NCI-H2029 (cell line): ENCODE results near the gene LDB1.
A peak's percentile ranks its signal among the peaks of the same experiment; 100 is the strongest.

ENCODE experiments used
- DNase-seq: peaks from one replicate; lab custom pipeline; 2025; lab: John Stamatoyannopoulos, UW

The LDB1 gene

GRCh38 chr10:102113261-102113955, 6.8 kb downstream of the LDB1 start:
- DNase-seq, result no peak

- DNase-seq, result no peak
Observed at GRCh38 chr10:102112210-102112817, 7.9 kb downstream of the LDB1 start.

GRCh38 chr10:102111276-102111675, 8.9 kb downstream of the LDB1 start:
- no peak for DNase-seq

- no peak for DNase-seq
Observed at GRCh38 chr10:102109166-102110116, 10.7 kb downstream of the LDB1 start.

- no peak for DNase-seq
Observed at GRCh38 chr10:102106998-102107397, 13.2 kb downstream of the LDB1 start.

GRCh38 chr10:102102421-102102820, 17.7 kb downstream of the LDB1 start:
- no peak for DNase-seq

- no peak for DNase-seq
Observed at GRCh38 chr10:102101152-102101551, 19.0 kb downstream of the LDB1 start.

- no peak for DNase-seq
Observed at GRCh38 chr10:102096449-102096848, 23.7 kb downstream of the LDB1 start.

GRCh38 chr10:102090772-102091171, 29.4 kb downstream of the LDB1 start:
- no peak for DNase-seq

GRCh38 chr10:102086196-102086595, 34.0 kb downstream of the LDB1 start:
- no peak for DNase-seq

- no peak for DNase-seq
Observed at GRCh38 chr10:102085336-102085735, 34.8 kb downstream of the LDB1 start.

GRCh38 chr10:102083541-102083940, 36.6 kb downstream of the LDB1 start:
- no peak for DNase-seq

GRCh38 chr10:102072673-102073527, 47.3 kb downstream of the LDB1 start:
- peak; percentile 50 for DNase-seq

GRCh38 chr10:102069071-102069470, 51.1 kb downstream of the LDB1 start:
- DNase-seq, result no peak

GRCh38 chr10:102068216-102068615, 52.0 kb downstream of the LDB1 start:
- peak; percentile 22 for DNase-seq

GRCh38 chr10:102067091-102067916, 52.9 kb downstream of the LDB1 start:
- no peak for DNase-seq

- DNase-seq, result no peak
Observed at GRCh38 chr10:102066399-102067088, 53.6 kb downstream of the LDB1 start.

- no peak for DNase-seq
Observed at GRCh38 chr10:102065561-102066398, 54.4 kb downstream of the LDB1 start.

- DNase-seq, result peak; percentile 59
Observed at GRCh38 chr10:102064868-102065560, 55.2 kb downstream of the LDB1 start, which contains the start of gene HPS6. TSS of gene HPS6 (plus strand) at chr10:102065349. CDS start at chr10:102065475, 126 bp downstream.
